Measurements from ENCODE around the gene FURIN. TPM values are rescaled to one million over a fixed set of nuclear protein-coding genes. Genes with fewer than 3 reads are reported as not detected.

The FURIN gene
- total and polyA plus RNA-seq, 2 of the 4 experiments (the other 2 are of a cell fraction): 34.8 to 54.3 TPM

- H4K91ac ChIP-seq (ENCODE audit: insufficient read depth, low read depth, low read length): no peak overlapping the region
- H3K27me3 ChIP-seq (ENCODE audit: control insufficient read depth, insufficient read depth, low read length): no peaks in the 10 kb centered on the region; the same call in 1 of the 2 replicates
- no peak overlapping the region for H3K4me3 ChIP-seq (ENCODE audit: insufficient read depth, low read depth, low read length)
- 0 out of 4 replicates have a peak, but pooled peaks cover 0 to 3% of the 10 kb centered on the region in 2 experiments for H3K79me1 ChIP-seq (ENCODE audit: low read depth in 1 of 2, low read length in 2 of 2)
- H3K14ac ChIP-seq (replicated peaks; ENCODE audit: low read depth, low read length): no peak overlapping the region
- H3K23ac ChIP-seq (ENCODE audit: low read depth, low read length): no peak overlapping the region
- TF ChIP-seq CEBPB (IDR thresholded peaks at IDR 0.05; ENCODE audit: low read depth, low read length): no peak
- TF ChIP-seq FOS (IDR thresholded peaks at IDR 0.05; ENCODE audit: low read depth, low read length): no peak
- no peak for TF ChIP-seq POLR2A (IDR thresholded peaks at IDR 0.05; ENCODE audit: low read depth, low read length)
- no peak for TF ChIP-seq CHD1 (IDR thresholded peaks at IDR 0.05; ENCODE audit: low read depth, low read length)
- no peak for TF ChIP-seq CTCF (conservative IDR thresholded peaks at IDR 0.05; ENCODE audit: low read depth, low read length)
- TF ChIP-seq RAD21 (IDR thresholded peaks at IDR 0.05; ENCODE audit: low read length): no peak
- no peak for TF ChIP-seq BHLHE40 (IDR thresholded peaks at IDR 0.05; ENCODE audit: low read depth, low read length)
- no peak for TF ChIP-seq MAFK (IDR thresholded peaks at IDR 0.05; ENCODE audit: low read depth, low read length)
- no peak for TF ChIP-seq RCOR1 (IDR thresholded peaks at IDR 0.05; ENCODE audit: insufficient replicate concordance, low read length)
- TF ChIP-seq NFE2L2 (IDR thresholded peaks at IDR 0.05; ENCODE audit: low read depth, low read length): no peak
- TF ChIP-seq MXI1 (IDR thresholded peaks at IDR 0.05; ENCODE audit: borderline replicate concordance, low read depth, low read length): no peak
- TF ChIP-seq MAZ (IDR thresholded peaks at IDR 0.05; ENCODE audit: borderline replicate concordance, low read depth, low read length): no peak
- no peak for TF ChIP-seq SMC3 (IDR thresholded peaks at IDR 0.05; ENCODE audit: low read depth, low read length)
- TF ChIP-seq, protein P1, sequence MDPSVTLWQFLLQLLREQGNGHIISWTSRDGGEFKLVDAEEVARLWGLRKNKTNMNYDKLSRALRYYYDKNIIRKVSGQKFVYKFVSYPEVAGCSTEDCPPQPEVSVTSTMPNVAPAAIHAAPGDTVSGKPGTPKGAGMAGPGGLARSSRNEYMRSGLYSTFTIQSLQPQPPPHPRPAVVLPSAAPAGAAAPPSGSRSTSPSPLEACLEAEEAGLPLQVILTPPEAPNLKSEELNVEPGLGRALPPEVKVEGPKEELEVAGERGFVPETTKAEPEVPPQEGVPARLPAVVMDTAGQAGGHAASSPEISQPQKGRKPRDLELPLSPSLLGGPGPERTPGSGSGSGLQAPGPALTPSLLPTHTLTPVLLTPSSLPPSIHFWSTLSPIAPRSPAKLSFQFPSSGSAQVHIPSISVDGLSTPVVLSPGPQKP (IDR thresholded peaks at IDR 0.05; ENCODE audit: borderline replicate concordance, low read depth, low read length): no peak
- no peak overlapping the region for H3K56ac ChIP-seq (ENCODE audit: extremely low read depth, insufficient read depth, low read length)
- peaks cover 8% of the 10 kb centered on the region for H3K4me1 ChIP-seq (ENCODE audit: control insufficient read depth, insufficient read depth, low read length)
- no peak overlapping the region for H2BK120ac ChIP-seq (ENCODE audit: low read depth, low read length)
- peaks cover 11% of the 10 kb centered on the region for H3K9me1 ChIP-seq (ENCODE audit: insufficient read depth, low read length)
- H4K5ac ChIP-seq (ENCODE audit: low read depth, low read length): no peak overlapping the region
- H2BK15ac ChIP-seq (ENCODE audit: low read depth, low read length): no peak overlapping the region
- no peak overlapping the region for H3K4ac ChIP-seq (ENCODE audit: low read depth, low read length)
- CTCF ChIA-PET: no interaction called here
- no TSS peak for BruUV-seq (replicated peaks)
- H2AK5ac ChIP-seq (ENCODE audit: low read depth, low read length): no peak overlapping the region
- H3K36me3 ChIP-seq (ENCODE audit: control insufficient read depth, insufficient read depth, low read length): no peaks in the 10 kb centered on the region
- H2BK5ac ChIP-seq (ENCODE audit: low read depth, low read length, poor library complexity, severe bottlenecking): no peak overlapping the region
- dilution Hi-C loops (cut with HindIII; ENCODE audit: low sequenced_read_pairs, unreplicated experiment): no loop called here
- in situ Hi-C loops (cut with MboI; ENCODE audit: low sequenced_read_pairs): no loop called here
- H3K9ac ChIP-seq (ENCODE audit: low read depth, low read length): no peak overlapping the region
- no peak for ATAC-seq (ENCODE audit: low read depth)
- H2BK20ac ChIP-seq (ENCODE audit: low read depth, low read length): no peak overlapping the region
- 90% methylated on average over 3 of the region's 10 CpGs; no CpG with 5 or more reads in 1 of the 2 experiments for WGBS, 2 experiments (ENCODE audit: extremely low coverage in 2 of 2, insufficient read length in 1 of 2)
- no peak overlapping the region for H2AFZ ChIP-seq (replicated peaks; ENCODE audit: low read length, poor library complexity)
- intact Hi-C loops (cut with micrococcal nuclease): no loop called here
- no peak overlapping the region for H3K4me2 ChIP-seq (ENCODE audit: low read depth, low read length)
- H4K8ac ChIP-seq (ENCODE audit: low read depth in 2 of 2, low read length in 2 of 2): no peak overlapping the region
- no peaks in the 10 kb centered on the region for H4K20me1 ChIP-seq (ENCODE audit: insufficient read depth, low read length)
- no peak overlapping the region for H2AK9ac ChIP-seq (replicated peaks; ENCODE audit: low read depth, low read length, poor library complexity)
- H3K9me3 ChIP-seq (ENCODE audit: control insufficient read depth, insufficient read depth, low read length): no peaks in the 10 kb centered on the region
- H3K18ac ChIP-seq (ENCODE audit: low read depth, low read length): no peak overlapping the region
- POLR2A ChIA-PET (ENCODE audit: unreplicated experiment): no interaction called here
- no peak for DNase-seq
- no peak overlapping the region for H3K27ac ChIP-seq (ENCODE audit: insufficient read depth, low read length)
Observed at GRCh38 chr15:90864507-90864906, 3.9 kb upstream of the FURIN start.

All from IMR-90 (cell line).